Measurements from ENCODE around the gene TMC7.

GRCh38 chr16:18966791-18967190 is 16.9 kb upstream of the TMC7 start:
- TF ChIP-seq MYC (IDR thresholded peaks at IDR 0.05; ENCODE audit: low read depth, low read length) (no peak), EZH2 (IDR thresholded peaks at IDR 0.05; ENCODE audit: borderline replicate concordance, low read depth, low read length, severe bottlenecking) (no peak), POLR2A (IDR thresholded peaks at IDR 0.05; ENCODE audit: low read depth, low read length) (no peak), MAX (IDR thresholded peaks at IDR 0.05; ENCODE audit: insufficient read depth, insufficient read length) (no peak)
- TF ChIP-seq, protein P1, sequence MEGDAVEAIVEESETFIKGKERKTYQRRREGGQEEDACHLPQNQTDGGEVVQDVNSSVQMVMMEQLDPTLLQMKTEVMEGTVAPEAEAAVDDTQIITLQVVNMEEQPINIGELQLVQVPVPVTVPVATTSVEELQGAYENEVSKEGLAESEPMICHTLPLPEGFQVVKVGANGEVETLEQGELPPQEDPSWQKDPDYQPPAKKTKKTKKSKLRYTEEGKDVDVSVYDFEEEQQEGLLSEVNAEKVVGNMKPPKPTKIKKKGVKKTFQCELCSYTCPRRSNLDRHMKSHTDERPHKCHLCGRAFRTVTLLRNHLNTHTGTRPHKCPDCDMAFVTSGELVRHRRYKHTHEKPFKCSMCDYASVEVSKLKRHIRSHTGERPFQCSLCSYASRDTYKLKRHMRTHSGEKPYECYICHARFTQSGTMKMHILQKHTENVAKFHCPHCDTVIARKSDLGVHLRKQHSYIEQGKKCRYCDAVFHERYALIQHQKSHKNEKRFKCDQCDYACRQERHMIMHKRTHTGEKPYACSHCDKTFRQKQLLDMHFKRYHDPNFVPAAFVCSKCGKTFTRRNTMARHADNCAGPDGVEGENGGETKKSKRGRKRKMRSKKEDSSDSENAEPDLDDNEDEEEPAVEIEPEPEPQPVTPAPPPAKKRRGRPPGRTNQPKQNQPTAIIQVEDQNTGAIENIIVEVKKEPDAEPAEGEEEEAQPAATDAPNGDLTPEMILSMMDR (IDR thresholded peaks at IDR 0.05; ENCODE audit: extremely low read depth in 1 of 2, insufficient read depth in 1 of 2, low read depth in 1 of 2, low read length in 2 of 2) = no peak
